K562 (cell line): Measurements from ENCODE around the gene ALKBH2. TPM values are rescaled to one million over a fixed set of nuclear protein-coding genes. Genes with fewer than 3 reads are reported as not detected.
A peak's percentile ranks its signal among the peaks of the same experiment; 100 is the strongest.

Experiments used
- ATAC-seq: fragments of 200-7000 bp; cut with Tn5 transposase; 3 replicates; pipeline ENCODE4 v1.9.1; 2020; ENCODE audit warnings: moderate library complexity
- BruUV-seq: library from RNA; stranded (reverse); fragments of 400-500 nt; replicated peaks from 2 replicates; lab custom pipeline; 2021; lab: Mats Ljungman, UMichigan
- CTCF ChIA-PET: fragments of 300-600 bp; formaldehyde crosslinking; extraction: SDS; loops from one replicate; lab custom pipeline; 2021; ENCODE audit warnings: low intra/inter-chr PET ratio; lab: Yijun Ruan, JAX
- POLR2A ChIA-PET: fragments of 300-600, 350-650 bp; sonication (Branson Sonifier 250); formaldehyde crosslinking; extraction: SDS; loops from one replicate; lab custom pipeline; 2021; ENCODE audit warnings: antibody characterized with exemption, inconsistent platforms; lab: Yijun Ruan, JAX
- DNase-seq, 4 experiments: peaks; one replicate each; pipeline versions ENCODE4 v3.0.0 to v3.0.0-alpha.2; 2011 to 2018; ENCODE audit warnings: low spot score in 3 of 4, mixed read lengths in 3 of 4; ENCODE audit errors: extremely low read depth in 1 of 4
- FAIRE-seq: peaks from 2 replicates; lab custom pipeline; 2011; peaks lifted over from hg19 to GRCh38; lab: Jason Lieb, UNC
- H2AFZ ChIP-seq: 2 replicates; pipeline ENCODE4 v1.6.0; 2011; ENCODE audit warnings: low read depth, low read length, control low read depth, inconsistent platforms
- H3K27ac ChIP-seq: fragments of 200-600 bp; 3 replicates; pipeline ENCODE4 v1.8.0; 2011; ENCODE audit warnings: low read depth, mild to moderate bottlenecking, control low read depth, inconsistent platforms, low read length, moderate library complexity, mixed read lengths; ENCODE audit errors: extremely low read depth
- H3K27me3 ChIP-seq, 2 experiments: fragments of 300-600 bp in 1 of 2; 2 replicates in 1 of 2; 3 replicates in 1 of 2; pipeline versions ENCODE4 v1.6.0 to v1.8.0; 2011; ENCODE audit warnings: inconsistent platforms in 2 of 2, low read length in 2 of 2, mild to moderate bottlenecking in 1 of 2, mixed read lengths in 1 of 2, moderate library complexity in 1 of 2; ENCODE audit not compliant: control insufficient read depth in 2 of 2, insufficient read depth in 2 of 2
- H3K36me3 ChIP-seq: fragments of 300-600 bp; 3 replicates; pipeline ENCODE4 v1.8.0; 2011; ENCODE audit warnings: mild to moderate bottlenecking, low read length, inconsistent platforms; ENCODE audit not compliant: control insufficient read depth, insufficient read depth
- H3K4me1 ChIP-seq, 2 experiments: fragments of 200-600 bp in 1 of 2; replicated peaks in 1 of 2; 2 replicates in 1 of 2; 3 replicates in 1 of 2; pipeline versions ENCODE4 v1.5.1 to v1.8.0; 2011; ENCODE audit warnings: inconsistent platforms in 2 of 2, low read length in 2 of 2, mild to moderate bottlenecking in 1 of 2, mixed read lengths in 1 of 2, moderate library complexity in 1 of 2; ENCODE audit not compliant: control insufficient read depth in 2 of 2, insufficient read depth in 2 of 2
- H3K4me2 ChIP-seq: 2 replicates; pipeline ENCODE4 v1.6.1; 2011; ENCODE audit warnings: low read length, control low read depth, inconsistent platforms, mixed read lengths; ENCODE audit not compliant: insufficient read depth
- H3K4me3 ChIP-seq: fragments of 200-600 bp; sonication (generic), shearing (Covaris generic); 2 replicates; pipeline ENCODE4 v1.5.1; 2016; ENCODE audit warnings: control low read depth, inconsistent platforms
- H3K79me2 ChIP-seq: fragments of 200-600 bp; 3 replicates; pipeline ENCODE4 v1.8.0; 2011; ENCODE audit warnings: low read length, inconsistent platforms; ENCODE audit not compliant: control insufficient read depth, insufficient read depth
- H3K9ac ChIP-seq, 2 experiments: 2 replicates each; pipeline versions ENCODE4 v1.6.0 to v1.6.1; 2011; ENCODE audit warnings: low read depth in 2 of 2, low read length in 2 of 2, control low read depth in 1 of 2, inconsistent platforms in 1 of 2, mild to moderate bottlenecking in 1 of 2, mixed read lengths in 1 of 2; ENCODE audit not compliant: insufficient read depth in 1 of 2
- H3K9me1 ChIP-seq: one replicate; pipeline ENCODE4 v1.6.0; 2011; ENCODE audit warnings: inconsistent platforms, mild to moderate bottlenecking, low read length, moderate library complexity; ENCODE audit not compliant: control insufficient read depth, insufficient read depth
- H3K9me3 ChIP-seq: replicated peaks from 2 replicates; pipeline ENCODE4 v1.5.1; 2011; ENCODE audit warnings: low read depth, low read length, inconsistent platforms; ENCODE audit not compliant: control insufficient read depth, insufficient read depth
- H4K20me1 ChIP-seq: replicated peaks from 2 replicates; pipeline ENCODE4 v1.6.1; 2011; ENCODE audit warnings: low read length, inconsistent platforms, mixed read lengths; ENCODE audit not compliant: control insufficient read depth, insufficient read depth
- ARID2 ChIP-seq: fragments of 450-650 bp; IDR thresholded peaks from 2 replicates; pipeline ENCODE4 v1.6.1; 2017; ENCODE audit warnings: antibody characterized with exemption, mild to moderate bottlenecking
- CBX1 ChIP-seq: sonication (generic); IDR thresholded peaks from 2 replicates; pipeline ENCODE4 v1.6.1; 2016; ENCODE audit warnings: antibody characterized with exemption, low read depth, mild to moderate bottlenecking
- GABPB2 ChIP-seq: fragments of 250-450 bp; sonication (Bioruptor Pico); conservative IDR thresholded peaks from 2 replicates; pipeline ENCODE4 v1.5.1; 2021; ENCODE audit warnings: mild to moderate bottlenecking
- HDAC6 ChIP-seq: IDR thresholded peaks from 2 replicates; pipeline ENCODE4 v1.6.1; 2012; ENCODE audit warnings: low read depth, mild to moderate bottlenecking, control low read depth, inconsistent platforms, low read length, moderate library complexity
- L3MBTL2 ChIP-seq: fragments of 450-650 bp; IDR thresholded peaks from 2 replicates; pipeline ENCODE4 v1.6.1; 2016; ENCODE audit warnings: mild to moderate bottlenecking, moderate library complexity
- NUFIP1 ChIP-seq: fragments of 450-650 bp; IDR thresholded peaks from 2 replicates; pipeline ENCODE4 v1.6.1; 2018; ENCODE audit not compliant: partially characterized antibody
- PHF20 ChIP-seq: fragments of 450-650 bp; IDR thresholded peaks from 2 replicates; pipeline ENCODE4 v1.6.1; 2018; ENCODE audit not compliant: partially characterized antibody
- POLR2H ChIP-seq: IDR thresholded peaks from 2 replicates; pipeline ENCODE4 v1.6.1; 2016; ENCODE audit warnings: missing genetic modification characterization, low read depth, mild to moderate bottlenecking, control low read depth, missing compliant biosample characterization, moderate library complexity
- WGBS: fragments of 100-300 bp; shearing (Covaris generic); methylation state at CpG from one replicate; pipeline ENCODE4 v1.1.6; 2016; ENCODE audit warnings: low coverage, mixed read lengths; ENCODE audit not compliant: insufficient coverage; ENCODE audit errors: missing lambda C conversion rate; 5-methylcytosine and 5-hydroxymethylcytosine counted together
- in situ Hi-C: fragments of 300-500 bp; cut with MboI; formaldehyde crosslinking; loops from 4 replicates; pipeline ENCODE4 v1.15.0; 2018; ENCODE audit warnings: inconsistent platforms, mixed read lengths
- intact Hi-C: fragments of 100-400 bp; cut with micrococcal nuclease; formaldehyde crosslinking; loops from 2 replicates; pipeline ENCODE4 v1.14.2; 2022
- polyA plus RNA-seq, 8 experiments: library from polyadenylated mRNA; depleted of rRNA in 4 of 8; stranded (reverse) in 5 of 8; unstranded in 3 of 8; fragments of >200 nt; fragmentation: Nextera tagmentation in 2 of 8; fragmentation: Illumina TruSeq in 1 of 8; extraction: Ambion mirVana in 2 of 8; extraction: Trizol in 1 of 8; gene quantifications; 2 replicates each; pipeline versions ENCODE4 v1.2.1 to v1.2.3, GENCODE V29; 2011 to 2014; ENCODE audit warnings: inconsistent platforms in 1 of 8, missing spikeins in 1 of 8
- total RNA-seq, 7 experiments: library from RNA; depleted of rRNA in 6 of 7; stranded (reverse); fragments of >200 nt in 6 of 7; fragmentation: Illumina TruSeq in 2 of 7; extraction: Trizol in 2 of 7; gene quantifications; 2 replicates each; pipeline versions ENCODE4 v1.2.1 to v1.2.3, GENCODE V29; 2011 to 2021; ENCODE audit warnings: low replicate concordance in 1 of 7
- TF ChIP-seq, protein P1 (sequence below): fragments of 250-450 bp; sonication (Bioruptor Pico); IDR thresholded peaks from 2 replicates; pipeline ENCODE4 v1.5.1; 2021; ENCODE audit warnings: mild to moderate bottlenecking
- TF ChIP-seq, protein P2 (sequence below): sonication (generic); formaldehyde crosslinking; IDR thresholded peaks from 2 replicates; pipeline ENCODE4 v1.8.1; 2023; ENCODE audit warnings: mild to moderate bottlenecking, missing genetic modification reagents
- TF ChIP-seq, protein P3 (sequence below): IDR thresholded peaks from 2 replicates; pipeline ENCODE4 v1.6.1; 2011; ENCODE audit not compliant: insufficient read length; ENCODE audit errors: extremely low read depth

Gene ALKBH2
- total and polyA plus RNA-seq, 9 of the 15 experiments (the other 6 are each of a cell fraction or from before 2014, with no cell fraction given) = 5.9 to 56.1 (median 41.9) TPM

- TF ChIP-seq, protein P1, sequence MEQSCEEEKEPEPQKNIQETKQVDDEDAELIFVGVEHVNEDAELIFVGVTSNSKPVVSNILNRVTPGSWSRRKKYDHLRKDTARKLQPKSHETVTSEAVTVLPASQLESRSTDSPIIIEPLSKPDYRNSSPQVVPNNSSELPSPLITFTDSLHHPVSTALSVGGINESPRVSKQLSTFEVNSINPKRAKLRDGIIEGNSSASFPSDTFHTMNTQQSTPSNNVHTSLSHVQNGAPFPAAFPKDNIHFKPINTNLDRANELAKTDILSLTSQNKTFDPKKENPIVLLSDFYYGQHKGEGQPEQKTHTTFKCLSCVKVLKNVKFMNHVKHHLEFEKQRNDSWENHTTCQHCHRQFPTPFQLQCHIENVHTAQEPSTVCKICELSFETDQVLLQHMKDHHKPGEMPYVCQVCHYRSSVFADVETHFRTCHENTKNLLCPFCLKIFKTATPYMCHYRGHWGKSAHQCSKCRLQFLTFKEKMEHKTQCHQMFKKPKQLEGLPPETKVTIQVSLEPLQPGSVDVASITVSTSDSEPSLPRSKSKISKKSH (CRISPR knock-in tag) = no peak
- TF ChIP-seq ARID2 (no peak), PHF20 (no peak), POLR2H (tag) (no peak)
- TF ChIP-seq, all 486 proteins: peak for 77
These were observed 4.3 kb upstream of the ALKBH2 start, which contains the start of gene UNG (continued) for GRCh38 chr12:109097435-109098182.

DNA sequence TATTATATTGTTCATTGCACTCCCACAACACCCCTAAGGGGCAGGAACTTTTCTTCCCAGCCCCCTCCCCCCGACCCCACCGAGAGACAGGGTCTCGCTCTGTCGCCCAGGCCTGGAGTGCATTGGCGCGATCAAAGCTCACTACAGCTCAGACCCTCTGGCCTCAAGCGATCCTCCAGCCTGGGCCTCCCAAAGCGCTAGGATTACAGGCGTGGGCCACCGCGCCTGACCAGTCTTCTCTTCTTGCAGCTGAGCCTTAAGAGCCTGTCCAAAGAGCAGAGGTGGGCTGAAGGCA, 3.8 kb upstream of the ALKBH2 start:
- Histone ChIP-seq H3K9me1 (no peaks in the 10 kb centered on the region), H3K4me2 (peak overlapping the region; percentile 76), H3K36me3 (peaks cover 36% of the 10 kb centered on the region), H3K4me1 (peaks cover 7 to 35% of the 10 kb centered on the region in 2 experiments; a peak in 4 of 5 replicates), H3K9me3 (no peaks in the 10 kb centered on the region), H3K27ac (peak overlapping the region; percentile 84; the same call in 1 of the 3 replicates), H2AFZ (peak overlapping the region; percentile 96), H3K27me3 (no peaks in the 10 kb centered on the region), H3K79me2 (peaks cover 23% of the 10 kb centered on the region), H4K20me1 (no peaks in the 10 kb centered on the region), H3K9ac (peak overlapping the region; percentile 33 to 95; a peak in 3 of 4 replicates), H3K4me3 (peak overlapping the region; percentile 81)
- DNase-seq (no peak), FAIRE-seq (no peak), ATAC-seq (no peak)
- CTCF ChIA-PET = no interaction called here
- POLR2A ChIA-PET = interaction anchor here (3.0 kb wide), 1 partner anchor 9 kb away, joined by 9 read pairs; no protein-coding TSS in a partner anchor
- intact Hi-C loops (loop anchor here (10.0 kb wide), 3 partner anchors 82 to 432 kb away; no protein-coding TSS in a partner anchor), in situ Hi-C loops (loop anchor here (10.0 kb wide), 1 partner anchor 432 kb away; no protein-coding TSS in a partner anchor)
- 42% methylated on average over 11 of the region's 11 CpGs for WGBS
- no TSS peak for BruUV-seq
- TF ChIP-seq CBX1 = 0 out of 2 replicates have a peak, but pooled peaks have one; percentile 0
- TF ChIP-seq GABPB2 (CRISPR knock-in tag) = no peak
- no peak for TF ChIP-seq HDAC6
- no peak for TF ChIP-seq L3MBTL2
- TF ChIP-seq NUFIP1 = no peak
- TF ChIP-seq, protein P2, sequence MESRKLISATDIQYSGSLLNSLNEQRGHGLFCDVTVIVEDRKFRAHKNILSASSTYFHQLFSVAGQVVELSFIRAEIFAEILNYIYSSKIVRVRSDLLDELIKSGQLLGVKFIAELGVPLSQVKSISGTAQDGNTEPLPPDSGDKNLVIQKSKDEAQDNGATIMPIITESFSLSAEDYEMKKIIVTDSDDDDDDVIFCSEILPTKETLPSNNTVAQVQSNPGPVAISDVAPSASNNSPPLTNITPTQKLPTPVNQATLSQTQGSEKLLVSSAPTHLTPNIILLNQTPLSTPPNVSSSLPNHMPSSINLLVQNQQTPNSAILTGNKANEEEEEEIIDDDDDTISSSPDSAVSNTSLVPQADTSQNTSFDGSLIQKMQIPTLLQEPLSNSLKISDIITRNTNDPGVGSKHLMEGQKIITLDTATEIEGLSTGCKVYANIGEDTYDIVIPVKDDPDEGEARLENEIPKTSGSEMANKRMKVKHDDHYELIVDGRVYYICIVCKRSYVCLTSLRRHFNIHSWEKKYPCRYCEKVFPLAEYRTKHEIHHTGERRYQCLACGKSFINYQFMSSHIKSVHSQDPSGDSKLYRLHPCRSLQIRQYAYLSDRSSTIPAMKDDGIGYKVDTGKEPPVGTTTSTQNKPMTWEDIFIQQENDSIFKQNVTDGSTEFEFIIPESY (CRISPR knock-in tag) = peak; percentile 94
- TF ChIP-seq, protein P3, sequence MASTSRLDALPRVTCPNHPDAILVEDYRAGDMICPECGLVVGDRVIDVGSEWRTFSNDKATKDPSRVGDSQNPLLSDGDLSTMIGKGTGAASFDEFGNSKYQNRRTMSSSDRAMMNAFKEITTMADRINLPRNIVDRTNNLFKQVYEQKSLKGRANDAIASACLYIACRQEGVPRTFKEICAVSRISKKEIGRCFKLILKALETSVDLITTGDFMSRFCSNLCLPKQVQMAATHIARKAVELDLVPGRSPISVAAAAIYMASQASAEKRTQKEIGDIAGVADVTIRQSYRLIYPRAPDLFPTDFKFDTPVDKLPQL = no peak
